SK-N-MC (cell line): ENCODE results near the gene ASB15.
"Not testable (repeated sequence)": the region's sequence is repeated elsewhere in the genome, so short reads cannot be mapped to it uniquely, and the experiment has no call there.

ENCODE experiments used
- DNase-seq: peaks from one replicate; pipeline ENCODE4 v3.0.0-alpha.2; 2011; ENCODE audit warnings: low read depth, low spot score
- H3K27ac ChIP-seq: fragments of 200-600 bp; sonication (generic); 2 replicates; pipeline ENCODE4 v1.5.1; 2016; ENCODE audit warnings: mixed run types
- H3K36me3 ChIP-seq: fragments of 200-600 bp; sonication (generic); 2 replicates; pipeline ENCODE4 v1.6.1; 2017; ENCODE audit warnings: antibody characterized with exemption, low read length, mixed read lengths; ENCODE audit not compliant: insufficient read depth
- H3K4me3 ChIP-seq: fragments of 200-600 bp; sonication (generic); 2 replicates; pipeline ENCODE4 v1.5.1; 2016
- H3K9ac ChIP-seq: fragments of 200-600 bp; sonication (generic); 2 replicates; pipeline ENCODE4 v1.8.0; 2017; ENCODE audit warnings: mixed run types, mixed read lengths; ENCODE audit not compliant: insufficient read length
- H3K9me3 ChIP-seq: fragments of 200-600 bp; sonication (generic); 2 replicates; pipeline ENCODE4 v1.6.1; 2017; ENCODE audit warnings: low read depth, mild to moderate bottlenecking, antibody characterized with exemption, low read length, moderate library complexity, mixed read lengths
- EZH2 ChIP-seq: fragments of 200-600 bp; sonication (generic); IDR thresholded peaks from one replicate; pipeline ENCODE4 v1.6.1; 2017; ENCODE audit warnings: antibody characterized with exemption
- FOXP2 ChIP-seq: optimal IDR thresholded peaks from 2 replicates; pipeline ENCODE3; 2011; ENCODE audit warnings: mild to moderate bottlenecking, moderate library complexity; ENCODE audit not compliant: insufficient read depth; ENCODE audit errors: extremely low read length, control extremely low read depth
- POLR2AphosphoS5 ChIP-seq: IDR thresholded peaks from 2 replicates; pipeline ENCODE4 v1.6.1; 2012; ENCODE audit warnings: mild to moderate bottlenecking, low read depth, low read length, borderline replicate concordance

The ASB15 gene

GRCh38 chr7:123601530-123601929 lies at the start of gene ASB15:
TSS of gene ASB15 (plus strand) at chr7:123601821. CDS start at chr7:123614503, 12,682 bp downstream.
- no peak within 1 kb of the TSS for H3K9ac ChIP-seq
- no peaks in the 10 kb centered on the region for H3K36me3 ChIP-seq
- no peak for DNase-seq
- TF ChIP-seq POLR2AphosphoS5 = no peak
- TF ChIP-seq FOXP2 = no peak
- no peak for TF ChIP-seq EZH2
- no peak within 1 kb of the TSS for H3K4me3 ChIP-seq
- H3K9me3 ChIP-seq = no peaks in the 10 kb centered on the region
- no peak within 1 kb of the TSS for H3K27ac ChIP-seq

- H3K9me3 ChIP-seq, H3K9ac ChIP-seq, H3K27ac ChIP-seq, DNase-seq, H3K4me3 ChIP-seq: not testable (repeated sequence)
- peaks cover 83% of the 10 kb centered on the region for H3K36me3 ChIP-seq
These were observed 49.5 kb upstream of the ASB15 start for GRCh38 chr7:123552134-123552533.

GRCh38 chr7:123552641-123553040 lies 49.0 kb upstream of the ASB15 start:
- no peak for TF ChIP-seq EZH2
- TF ChIP-seq FOXP2 = no peak
- no peak for TF ChIP-seq POLR2AphosphoS5

GRCh38 chr7:123553159-123553558 lies 48.5 kb upstream of the ASB15 start:
- H3K9ac ChIP-seq = no peak overlapping the region
- no peak overlapping the region for H3K27ac ChIP-seq
- TF ChIP-seq POLR2AphosphoS5 (no peak), EZH2 (no peak), FOXP2 (no peak)
- H3K4me3 ChIP-seq = no peak overlapping the region
- H3K36me3 ChIP-seq = peaks cover 72% of the 10 kb centered on the region
- no peaks in the 10 kb centered on the region for H3K9me3 ChIP-seq
- DNase-seq = no peak

More at GRCh38 chr7:123552641-123553040, 49.0 kb upstream of the ASB15 start:
- no peak for DNase-seq
- H3K36me3 ChIP-seq = peaks cover 78% of the 10 kb centered on the region
- H3K9me3 ChIP-seq = no peaks in the 10 kb centered on the region
- no peak overlapping the region for H3K9ac ChIP-seq
- H3K4me3 ChIP-seq = no peak overlapping the region
- no peak overlapping the region for H3K27ac ChIP-seq

GRCh38 chr7:123555484-123555883 lies 46.1 kb upstream of the ASB15 start:
- Histone ChIP-seq H3K27ac (no peak overlapping the region), H3K4me3 (peak overlapping the region; percentile 98; the same call in 1 of the 2 replicates), H3K9me3 (no peaks in the 10 kb centered on the region), H3K9ac (no peak overlapping the region), H3K36me3 (peaks cover 49% of the 10 kb centered on the region)
- TF ChIP-seq EZH2 (no peak), FOXP2 (no peak), POLR2AphosphoS5 (no peak)
- DNase-seq = no peak

- Histone ChIP-seq H3K4me3 (peak overlapping the region; percentile 98), H3K9me3 (no peaks in the 10 kb centered on the region), H3K27ac (peak overlapping the region; percentile 87), H3K9ac (peak overlapping the region; percentile 91), H3K36me3 (peaks cover 37% of the 10 kb centered on the region)
- TF ChIP-seq EZH2 = no peak
- no peak for TF ChIP-seq FOXP2
- no peak for TF ChIP-seq POLR2AphosphoS5
- DNase-seq = no peak
These were observed 44.6 kb upstream of the ASB15 start for GRCh38 chr7:123557016-123557397.

GRCh38 chr7:123557398-123558288 lies 44.0 kb upstream of the ASB15 start, which contains the start of gene NDUFA5:
TSS of gene NDUFA5 (minus strand) at chr7:123557818. CDS start at chr7:123557795, 23 bp downstream.
- peak within 1 kb of the TSS; percentile 87 for H3K27ac ChIP-seq
- TF ChIP-seq EZH2 (no peak), POLR2AphosphoS5 (peak; percentile 84), FOXP2 (peak; percentile 55)
- H3K9me3 ChIP-seq = no peaks in the 10 kb centered on the region
- peak; percentile 97 for DNase-seq
- H3K36me3 ChIP-seq = peaks cover 33% of the 10 kb centered on the region
- H3K4me3 ChIP-seq = peak within 1 kb of the TSS; percentile 98
- peak within 1 kb of the TSS; percentile 91 for H3K9ac ChIP-seq

GRCh38 chr7:123558289-123558874 lies 43.2 kb upstream of the ASB15 start:
- TF ChIP-seq POLR2AphosphoS5 (no peak), EZH2 (no peak), FOXP2 (no peak)
- H3K36me3 ChIP-seq = peaks cover 25% of the 10 kb centered on the region
- no peak for DNase-seq
- H3K9me3 ChIP-seq = no peaks in the 10 kb centered on the region
- H3K4me3 ChIP-seq = peak overlapping the region; percentile 98
- no peak overlapping the region for H3K27ac ChIP-seq
- peak overlapping the region; percentile 16 for H3K9ac ChIP-seq

- Histone ChIP-seq H3K4me3 (no peak overlapping the region), H3K9ac (no peak overlapping the region), H3K36me3 (no peaks in the 10 kb centered on the region), H3K27ac (no peak overlapping the region), H3K9me3 (no peaks in the 10 kb centered on the region)
- TF ChIP-seq FOXP2 (no peak), POLR2AphosphoS5 (no peak), EZH2 (no peak)
- no peak for DNase-seq
These were observed 39.5 kb upstream of the ASB15 start for GRCh38 chr7:123562121-123562520.
